Erythroblast (primary cell): ENCODE measurements around the gene KCNMA1.

Experiments
- DNase-seq, 2 experiments: peaks; one replicate each; lab custom pipeline; 2025; lab: John Stamatoyannopoulos, UW
- GATA1 ChIP-seq: IDR thresholded peaks from 2 replicates; pipeline ENCODE4 v1.6.1; 2011; ENCODE audit warnings: low read depth, mild to moderate bottlenecking, control low read depth, low read length, moderate library complexity
- POLR2A ChIP-seq: IDR thresholded peaks from 2 replicates; pipeline ENCODE4 v1.6.1; 2011; ENCODE audit warnings: mild to moderate bottlenecking, low read length

Gene KCNMA1

GRCh38 chr10:77173615-77174461 is 463.8 kb downstream of the KCNMA1 start:
- DNase-seq, result peak; percentile 60 to 82
- TF ChIP-seq GATA1 (no peak), POLR2A (no peak)

GRCh38 chr10:77172086-77172485 is 465.5 kb downstream of the KCNMA1 start:
- no peak for DNase-seq
- TF ChIP-seq GATA1 (no peak), POLR2A (no peak)

- no peak for DNase-seq
- no peak for TF ChIP-seq GATA1
- no peak for TF ChIP-seq POLR2A
These were observed 468.7 kb downstream of the KCNMA1 start for GRCh38 chr10:77168861-77169260.

- TF ChIP-seq GATA1 (no peak), POLR2A (no peak)
- DNase-seq, result no peak
These were observed 469.4 kb downstream of the KCNMA1 start for GRCh38 chr10:77168161-77168560.

- peak; percentile 24 to 52 for DNase-seq
- no peak for TF ChIP-seq GATA1
- no peak for TF ChIP-seq POLR2A
These were observed 472.0 kb downstream of the KCNMA1 start for GRCh38 chr10:77165445-77166208.

- TF ChIP-seq POLR2A, result no peak
- TF ChIP-seq GATA1, result no peak
- no peak for DNase-seq
These were observed 472.8 kb downstream of the KCNMA1 start for GRCh38 chr10:77164616-77165311.

GRCh38 chr10:77163670-77164348 is 473.8 kb downstream of the KCNMA1 start:
- no peak for TF ChIP-seq GATA1
- no peak for TF ChIP-seq POLR2A
- DNase-seq, result no peak

- DNase-seq, result no peak
These were observed 474.9 kb downstream of the KCNMA1 start for GRCh38 chr10:77162697-77163096.

GRCh38 chr10:77160679-77161078 is 476.9 kb downstream of the KCNMA1 start:
- no peak for DNase-seq
- TF ChIP-seq GATA1, result no peak
- no peak for TF ChIP-seq POLR2A

More at GRCh38 chr10:77162697-77163096, 474.9 kb downstream of the KCNMA1 start:
- no peak for TF ChIP-seq GATA1
- no peak for TF ChIP-seq POLR2A

- no peak for DNase-seq
- TF ChIP-seq GATA1, result no peak
- no peak for TF ChIP-seq POLR2A
These were observed 478.0 kb downstream of the KCNMA1 start for GRCh38 chr10:77159538-77160110.

- DNase-seq, result no peak
- no peak for TF ChIP-seq GATA1
- TF ChIP-seq POLR2A, result no peak
These were observed 478.9 kb downstream of the KCNMA1 start for GRCh38 chr10:77158666-77159065.

GRCh38 chr10:77157248-77158019 is 480.2 kb downstream of the KCNMA1 start:
- TF ChIP-seq GATA1 (no peak), POLR2A (no peak)
- no peak for DNase-seq

GRCh38 chr10:77156406-77156879 is 481.2 kb downstream of the KCNMA1 start:
- TF ChIP-seq GATA1, result no peak
- TF ChIP-seq POLR2A, result no peak
- DNase-seq, result no peak
